Measurements from ENCODE around the gene GGA2.
"Not testable (repeated sequence)": the region's sequence is repeated elsewhere in the genome, so short reads cannot be mapped to it uniquely, and the experiment has no call there.

The GGA2 gene, protein sequence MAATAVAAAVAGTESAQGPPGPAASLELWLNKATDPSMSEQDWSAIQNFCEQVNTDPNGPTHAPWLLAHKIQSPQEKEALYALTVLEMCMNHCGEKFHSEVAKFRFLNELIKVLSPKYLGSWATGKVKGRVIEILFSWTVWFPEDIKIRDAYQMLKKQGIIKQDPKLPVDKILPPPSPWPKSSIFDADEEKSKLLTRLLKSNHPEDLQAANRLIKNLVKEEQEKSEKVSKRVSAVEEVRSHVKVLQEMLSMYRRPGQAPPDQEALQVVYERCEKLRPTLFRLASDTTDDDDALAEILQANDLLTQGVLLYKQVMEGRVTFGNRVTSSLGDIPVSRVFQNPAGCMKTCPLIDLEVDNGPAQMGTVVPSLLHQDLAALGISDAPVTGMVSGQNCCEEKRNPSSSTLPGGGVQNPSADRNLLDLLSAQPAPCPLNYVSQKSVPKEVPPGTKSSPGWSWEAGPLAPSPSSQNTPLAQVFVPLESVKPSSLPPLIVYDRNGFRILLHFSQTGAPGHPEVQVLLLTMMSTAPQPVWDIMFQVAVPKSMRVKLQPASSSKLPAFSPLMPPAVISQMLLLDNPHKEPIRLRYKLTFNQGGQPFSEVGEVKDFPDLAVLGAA

DNA sequence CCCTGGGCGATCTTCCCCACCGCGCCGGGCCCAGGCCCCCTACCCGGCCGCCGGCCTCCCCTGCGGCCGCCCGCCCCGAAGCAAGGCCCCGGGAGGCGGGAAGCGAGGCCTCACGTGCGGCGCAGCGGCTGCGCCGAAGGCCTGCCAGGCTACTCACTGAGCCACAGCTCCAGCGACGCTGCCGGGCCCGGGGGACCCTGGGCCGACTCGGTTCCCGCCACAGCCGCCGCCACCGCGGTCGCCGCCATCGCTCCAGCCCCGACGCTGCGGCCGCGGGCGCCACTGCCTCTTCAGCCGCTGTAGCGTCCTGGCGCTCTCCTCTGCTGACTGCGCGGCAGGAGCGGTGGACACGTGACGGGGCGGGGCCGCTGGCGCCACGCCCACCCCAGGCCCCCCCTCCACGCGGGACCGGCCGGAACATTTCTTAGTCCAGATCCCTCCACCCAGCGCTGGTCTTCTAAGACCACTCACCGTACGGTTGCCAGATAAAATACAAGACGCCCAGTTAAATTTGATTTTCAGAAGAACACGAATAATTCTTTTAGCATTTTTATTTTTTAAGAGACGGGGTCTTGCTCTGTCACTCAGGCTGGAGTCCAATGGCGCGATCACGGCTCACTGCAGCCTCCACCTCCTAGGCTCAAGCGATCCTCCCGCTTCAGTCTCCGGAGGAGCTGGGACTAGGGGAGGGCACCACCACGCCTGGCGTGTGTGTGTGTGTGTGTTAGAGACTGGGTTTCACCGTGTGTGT is at the start of gene GGA2:
TSS of gene GGA2 (minus strand) at position 331 of the 751 bp plus-strand sequence. CDS start at position 248, 83 bp downstream.
- peak; percentile 66 to 67 for DNase-seq (ENCODE audit: low read depth in 2 of 2)

DNA sequence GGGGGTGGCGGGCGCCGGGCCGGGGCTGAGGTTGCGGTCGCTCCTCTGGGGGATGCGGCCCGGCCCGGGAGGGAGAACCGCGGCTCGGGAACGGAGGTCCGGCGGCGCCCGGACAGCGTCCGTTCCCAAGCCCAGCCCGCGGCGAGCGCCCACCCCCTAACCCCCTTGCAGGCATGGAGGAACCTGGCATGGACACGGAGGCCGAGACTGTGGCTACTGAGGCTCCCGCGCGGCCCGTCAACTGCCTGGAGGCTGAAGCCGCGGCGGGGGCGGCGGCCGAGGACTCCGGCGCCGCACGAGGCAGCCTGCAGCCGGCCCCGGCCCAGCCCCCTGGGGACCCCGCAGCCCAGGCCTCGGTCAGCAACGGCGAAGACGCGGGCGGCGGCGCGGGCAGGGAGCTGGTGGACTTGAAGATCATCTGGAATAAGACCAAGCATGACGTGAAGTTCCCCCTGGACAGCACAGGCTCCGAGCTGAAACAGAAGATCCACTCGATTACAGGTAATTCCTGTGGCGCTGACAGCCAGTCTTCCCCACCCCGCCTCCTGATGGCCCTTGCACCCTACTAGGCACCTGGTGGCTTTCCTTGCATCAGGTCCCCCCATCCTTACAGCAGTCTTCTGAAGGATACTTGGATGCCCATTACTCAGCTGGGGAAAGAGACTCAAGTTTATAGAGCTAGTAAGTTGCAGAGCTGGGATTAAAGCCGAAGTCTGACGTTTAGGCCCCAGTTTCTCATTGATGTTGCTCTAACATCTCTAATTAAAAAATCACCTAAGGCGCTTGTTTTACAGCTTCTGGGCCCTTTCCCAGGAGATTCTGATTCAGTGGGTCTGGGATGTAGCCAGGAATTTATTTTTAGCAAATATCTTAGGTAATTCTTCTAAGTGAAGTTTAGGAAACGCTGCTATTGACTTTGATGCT is 47.7 kb upstream of the GGA2 start:
- DNase-seq (ENCODE audit: low read depth in 2 of 2) = no peak

DNA sequence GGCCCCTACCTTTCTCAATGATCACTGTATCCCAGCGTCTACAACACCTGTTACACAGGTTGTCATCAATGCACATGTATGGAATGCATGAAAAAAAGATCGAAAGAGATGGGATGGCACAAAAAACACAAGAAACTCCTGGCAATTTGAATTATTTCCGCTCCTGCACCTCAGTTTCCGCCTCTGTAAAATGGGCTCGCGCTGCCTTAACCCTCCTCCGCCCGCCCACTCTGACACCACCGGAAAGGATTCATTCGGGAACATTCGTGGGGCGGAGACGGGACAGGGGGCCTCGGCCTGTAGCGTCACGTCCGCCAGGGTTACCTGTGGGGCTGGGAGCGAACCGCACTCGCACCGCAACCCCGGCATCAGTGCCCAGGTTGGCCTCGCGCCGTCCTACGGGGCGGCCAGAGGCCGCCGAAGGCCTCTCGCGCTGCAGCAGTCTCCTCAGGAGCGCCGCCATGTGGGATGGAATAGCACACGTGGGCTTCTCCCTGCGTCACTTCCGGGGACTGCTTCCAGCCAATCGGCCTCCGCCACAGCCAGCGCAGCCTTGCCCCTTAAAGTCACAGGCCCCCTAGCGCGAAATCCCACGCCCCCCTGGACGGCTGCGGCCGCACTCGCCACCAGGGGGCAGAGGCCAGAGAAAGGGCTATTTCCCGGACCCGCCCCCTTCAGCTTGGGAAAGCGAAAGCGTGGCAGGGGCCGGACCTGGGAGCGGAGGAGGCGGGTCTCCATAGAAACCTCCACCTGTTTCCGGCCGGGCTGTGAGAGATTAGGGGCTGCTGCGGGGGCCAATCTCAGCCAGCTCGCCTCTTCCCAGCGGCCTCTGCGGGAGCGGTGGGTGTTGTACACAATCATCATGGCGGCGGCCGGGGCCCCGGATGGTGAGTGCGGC is 46.8 kb upstream of the GGA2 start, which contains the start of the genes EARS2 and UBFD1:
TSS of gene EARS2 (minus strand) at position 470 of the 898 bp plus-strand sequence. CDS start at position 463, 7 bp downstream.
TSS of gene UBFD1 (plus strand) at position 847 of the 898 bp plus-strand sequence. CDS start at position 863, 16 bp downstream.
- DNase-seq (ENCODE audit: low read depth in 2 of 2) = peak; percentile 89 to 94

DNA sequence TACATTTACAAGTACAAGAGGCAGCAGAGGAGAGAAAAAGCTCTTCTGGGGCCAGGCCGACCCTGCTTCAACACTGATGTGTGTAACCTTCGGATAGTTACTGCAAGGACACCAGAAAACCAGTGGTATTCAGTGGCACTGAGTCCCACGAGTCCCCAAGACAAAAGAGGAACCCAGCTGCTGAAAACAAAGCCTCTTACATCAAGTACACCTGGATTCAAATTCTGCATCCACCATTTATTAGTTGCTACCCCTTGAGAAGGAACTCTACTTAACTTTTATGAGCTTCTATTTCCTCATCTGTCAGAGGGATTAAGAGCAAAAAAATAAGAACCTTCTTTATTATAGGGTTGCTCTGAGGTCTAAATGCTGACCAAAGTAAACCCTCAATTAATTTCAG is 44.2 kb upstream of the GGA2 start:
- no peak for DNase-seq (ENCODE audit: low read depth in 2 of 2)

DNA sequence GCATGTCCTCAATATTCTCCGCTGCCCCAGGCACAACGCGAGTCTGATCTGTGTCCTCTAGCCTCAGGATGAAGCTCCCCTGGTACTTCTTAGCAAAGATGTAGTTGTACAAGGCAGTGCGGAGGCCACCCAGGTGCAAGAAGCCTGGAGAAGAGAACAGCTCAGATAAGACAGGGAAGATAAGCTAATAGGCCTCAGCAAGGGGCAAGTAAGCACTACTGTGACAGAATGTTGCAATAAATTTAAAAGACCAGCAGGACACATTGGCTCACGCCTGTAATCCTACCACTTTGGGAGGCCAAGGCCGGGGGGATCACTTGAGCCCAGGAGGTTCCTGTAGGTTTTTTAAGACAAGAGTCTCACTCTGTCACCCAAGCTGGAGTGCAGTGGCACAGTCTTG is 41.9 kb upstream of the GGA2 start:
- DNase-seq (ENCODE audit: low read depth in 2 of 2) = no peak

DNA sequence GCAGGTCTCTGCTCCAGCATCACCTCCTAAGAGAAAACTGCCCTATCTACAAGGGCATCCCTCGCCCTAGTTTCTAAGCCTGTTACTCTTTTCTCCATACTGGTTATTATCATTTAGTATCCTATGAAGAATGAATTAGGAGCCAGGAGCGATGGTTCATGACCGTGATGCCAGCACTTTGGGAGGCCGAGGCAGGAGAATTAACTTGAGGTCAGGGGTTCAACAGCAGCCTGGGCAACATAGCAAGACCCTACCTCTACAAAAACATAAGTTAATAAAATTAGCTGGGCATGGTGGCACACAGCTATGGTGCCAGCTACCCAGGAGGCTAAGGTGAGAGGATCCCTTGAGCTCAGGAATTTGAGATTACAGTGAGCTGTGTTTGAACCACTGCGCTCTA is 39.6 kb upstream of the GGA2 start:
- no peak for DNase-seq (ENCODE audit: low read depth in 2 of 2)

DNA sequence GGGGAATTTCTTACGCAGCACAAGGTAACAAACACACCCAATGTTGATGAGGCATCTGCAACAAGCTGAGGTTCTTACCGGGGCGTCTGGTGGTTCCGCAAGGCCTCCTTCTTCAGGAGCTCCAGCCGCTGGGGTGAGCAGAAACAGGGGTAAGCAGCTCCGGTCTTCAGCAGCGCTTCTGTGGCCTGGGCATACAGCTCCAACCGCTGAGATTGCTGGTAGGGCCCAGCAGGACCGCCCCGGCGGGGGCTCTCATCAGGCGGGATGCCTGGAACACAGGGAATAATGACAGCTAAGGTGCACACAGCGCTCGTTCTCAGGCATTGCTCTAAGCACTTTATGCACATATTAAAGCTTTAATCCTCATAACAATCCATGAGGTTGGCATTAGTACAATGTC is 34.1 kb upstream of the GGA2 start:
- no peak for DNase-seq (ENCODE audit: low read depth in 2 of 2)

DNA sequence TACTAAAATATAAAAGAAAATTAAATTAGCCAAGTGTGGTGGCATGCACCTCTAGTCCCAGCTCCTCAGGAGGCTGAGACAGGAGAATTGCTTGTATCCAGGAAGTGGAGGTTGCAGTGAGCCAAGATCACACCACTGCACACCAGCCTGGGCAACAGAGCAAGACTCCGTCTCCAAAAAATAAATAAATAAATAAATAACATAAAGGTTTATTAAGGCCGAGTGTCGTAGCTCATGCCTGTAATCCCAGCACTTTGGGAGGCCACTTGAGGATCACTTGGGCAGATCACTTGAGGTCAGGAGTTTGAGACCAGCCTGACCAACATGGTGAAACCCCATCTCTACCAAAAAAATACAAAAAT is 30.5 kb upstream of the GGA2 start:
- DNase-seq (ENCODE audit: low read depth in 2 of 2) = not testable (repeated sequence)

DNA sequence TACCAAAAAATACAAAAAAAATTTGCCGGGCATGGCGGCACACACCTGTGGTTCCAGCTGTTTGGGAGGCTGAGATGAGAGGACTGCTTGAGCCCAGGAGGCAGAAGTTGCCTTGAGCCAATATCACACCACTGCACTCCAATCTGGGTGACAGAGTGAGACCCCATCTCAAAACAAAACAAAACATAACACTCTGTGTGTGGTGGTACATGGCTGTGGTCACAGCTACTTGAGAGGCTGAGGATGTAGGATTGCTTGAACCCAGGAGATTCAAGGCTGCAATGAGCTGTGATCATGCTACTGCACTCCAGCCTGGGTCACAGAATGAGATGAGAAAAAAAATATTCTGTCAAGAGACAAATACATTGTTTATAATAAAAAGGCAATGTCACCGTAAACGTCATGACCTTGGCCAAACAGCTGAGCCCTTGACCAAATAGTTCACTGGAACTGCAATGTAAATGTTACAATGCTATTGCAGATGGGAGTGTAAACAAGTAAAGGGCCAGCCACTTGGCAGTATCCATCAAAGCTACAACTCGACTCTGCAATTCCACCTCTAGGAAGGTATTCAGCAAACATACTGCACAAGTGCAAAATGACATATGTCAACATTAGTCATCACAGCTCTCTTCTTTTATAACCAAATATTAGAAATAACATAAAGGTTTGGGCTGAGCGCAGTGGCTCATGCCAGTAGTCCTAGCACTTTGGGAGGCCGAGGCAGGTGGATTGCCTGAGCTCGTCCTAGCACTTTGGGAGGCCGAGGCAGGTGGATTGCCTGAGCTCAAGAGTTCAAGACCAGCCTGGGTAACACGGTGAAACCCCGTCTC is 29.9 kb upstream of the GGA2 start:
- DNase-seq (ENCODE audit: low read depth in 2 of 2) = no peak

DNA sequence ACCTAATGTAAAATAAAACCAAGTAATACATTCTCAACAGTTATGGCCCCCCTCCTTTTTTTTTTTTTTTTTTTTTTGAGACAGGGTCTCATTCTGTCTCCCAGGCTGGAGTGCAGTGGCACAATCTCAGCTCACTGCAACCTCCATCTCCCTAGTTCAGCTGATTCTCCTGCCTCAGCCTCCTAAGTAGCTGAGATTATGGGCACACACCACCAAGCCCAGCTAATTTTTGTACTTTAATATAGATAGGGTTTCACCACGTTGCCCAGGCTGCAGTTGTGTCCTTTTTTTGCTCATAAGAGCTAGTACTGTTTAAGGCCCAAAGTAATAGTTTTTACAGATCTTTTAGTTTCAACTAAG is 28.6 kb upstream of the GGA2 start:
- DNase-seq (ENCODE audit: low read depth in 2 of 2) = no peak

DNA sequence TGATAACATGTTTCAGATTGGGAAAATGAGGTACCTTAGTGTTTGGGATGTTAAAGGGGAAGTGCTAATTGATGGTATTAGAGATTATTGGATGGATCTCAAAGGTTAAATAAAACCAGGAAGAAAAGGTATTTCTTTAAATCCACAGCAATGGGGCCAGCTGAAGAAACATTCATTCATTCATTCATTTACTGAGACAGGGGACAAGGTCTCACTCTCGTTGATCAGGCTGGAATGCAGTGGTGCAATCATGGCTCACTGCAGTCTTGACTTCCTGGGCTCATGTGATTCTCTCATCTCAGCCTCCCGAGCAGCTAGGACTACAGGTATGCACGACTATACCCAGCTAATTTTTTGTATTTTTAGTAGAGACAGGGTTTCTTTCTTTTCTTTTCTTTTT is 27.1 kb upstream of the GGA2 start:
- DNase-seq (ENCODE audit: low read depth in 2 of 2) = no peak

DNA sequence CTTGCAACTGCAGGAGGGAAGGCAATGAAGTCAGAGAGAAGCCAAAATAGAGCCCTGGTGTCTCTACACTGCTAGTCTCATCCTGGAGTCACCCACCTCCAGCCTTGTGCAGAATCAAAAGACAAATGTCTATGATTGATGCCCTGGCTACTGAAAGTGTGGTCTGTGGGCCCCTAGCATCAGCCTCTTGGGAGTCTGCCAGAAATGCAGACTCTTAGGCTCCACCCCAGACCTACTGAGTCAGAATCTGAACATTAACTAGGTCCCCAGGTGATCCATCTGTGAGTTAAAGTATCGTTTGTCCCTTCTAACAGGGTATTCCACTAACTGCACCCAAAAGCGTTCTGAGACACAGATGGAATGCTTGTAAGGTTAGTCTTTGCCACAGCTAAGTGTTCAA is 25.6 kb upstream of the GGA2 start:
- DNase-seq (ENCODE audit: low read depth in 2 of 2) = no peak

DNA sequence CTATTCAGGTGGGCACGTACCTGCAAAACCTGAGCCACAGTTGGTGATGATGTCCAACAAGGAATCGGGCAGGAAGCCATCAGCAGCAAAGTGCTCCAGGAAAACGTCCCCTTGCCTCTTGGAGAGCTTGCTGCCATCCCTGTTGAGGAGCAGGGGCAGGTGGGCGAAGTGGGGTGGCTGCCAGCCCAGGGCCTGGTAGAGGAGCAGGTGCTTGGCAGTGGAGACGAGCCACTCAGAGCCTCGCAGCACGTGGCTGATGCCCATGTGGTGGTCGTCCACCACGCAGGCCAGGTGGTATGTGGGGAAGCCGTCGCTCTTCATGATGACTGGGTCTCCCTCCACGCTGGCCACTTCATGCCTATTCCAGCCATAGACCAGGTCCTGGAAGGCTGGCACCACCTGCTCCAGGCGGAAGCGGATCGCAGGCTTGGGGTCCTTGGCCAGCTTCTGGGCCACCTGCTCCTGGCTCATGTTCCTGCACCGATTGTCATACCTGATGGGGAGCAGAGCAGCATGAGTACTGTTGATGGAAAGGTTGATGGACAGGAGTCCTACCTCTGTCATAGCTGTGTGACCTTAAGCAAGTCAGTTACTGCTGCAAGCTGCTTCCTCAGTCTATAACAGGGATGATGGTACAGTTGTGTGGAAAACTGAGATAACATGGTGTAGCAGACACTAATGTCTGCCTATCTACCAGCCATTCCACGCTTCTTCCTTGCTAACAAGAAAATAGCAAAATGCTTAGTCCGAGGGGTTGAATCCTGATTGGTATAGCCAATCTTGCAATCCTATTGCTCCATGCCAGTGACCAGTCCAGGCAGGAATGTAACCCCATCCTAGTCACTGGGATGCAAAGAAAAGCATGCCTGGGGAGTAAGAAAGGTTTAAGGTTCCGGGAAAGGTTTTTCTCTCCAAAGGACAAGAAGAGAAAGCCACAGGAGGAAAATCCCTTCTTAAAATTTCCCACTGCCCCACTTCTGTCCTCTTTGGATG is 24.9 kb upstream of the GGA2 start:
- no peak for DNase-seq (ENCODE audit: low read depth in 2 of 2)

DNA sequence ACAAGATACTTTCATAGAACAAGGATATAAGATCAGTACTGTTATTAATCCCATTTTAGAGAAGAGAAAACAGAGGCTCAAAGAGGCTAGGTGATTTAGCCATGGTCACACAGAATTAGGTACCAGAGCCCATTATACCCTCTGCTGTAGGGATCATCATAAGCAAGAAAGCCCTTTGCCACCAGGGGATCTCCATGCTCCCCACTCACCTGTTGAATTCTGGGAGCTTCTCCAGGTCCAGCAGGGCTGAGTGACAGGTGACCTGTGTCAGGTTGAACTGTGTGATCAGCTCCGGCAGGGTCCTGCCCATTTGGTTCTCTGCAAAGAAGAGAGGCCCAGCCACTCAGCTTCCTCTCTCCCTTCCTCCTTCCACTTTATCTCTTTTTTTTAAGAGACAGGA is 22.2 kb upstream of the GGA2 start:
- DNase-seq (ENCODE audit: low read depth in 2 of 2) = no peak

DNA sequence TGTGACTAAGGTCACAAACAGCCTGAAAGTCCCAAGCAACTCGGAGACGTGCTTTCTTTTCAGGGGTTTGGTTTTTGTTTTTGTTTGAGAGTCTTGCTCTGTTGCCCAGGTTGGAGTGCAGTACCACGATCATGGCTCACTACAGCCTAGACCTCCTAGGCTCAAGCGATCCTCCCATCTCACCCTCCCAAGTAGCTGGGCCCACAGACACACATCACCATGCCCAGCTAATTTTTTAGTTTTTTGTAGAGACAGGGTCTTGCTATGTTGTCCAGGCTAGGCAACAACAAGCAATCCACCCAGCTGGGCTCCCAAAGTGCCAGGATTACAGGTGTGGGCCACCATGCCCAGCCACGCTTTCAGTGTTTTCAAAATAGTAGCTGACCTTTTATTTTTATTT is 19.8 kb upstream of the GGA2 start:
- no peak for DNase-seq (ENCODE audit: low read depth in 2 of 2)

DNA sequence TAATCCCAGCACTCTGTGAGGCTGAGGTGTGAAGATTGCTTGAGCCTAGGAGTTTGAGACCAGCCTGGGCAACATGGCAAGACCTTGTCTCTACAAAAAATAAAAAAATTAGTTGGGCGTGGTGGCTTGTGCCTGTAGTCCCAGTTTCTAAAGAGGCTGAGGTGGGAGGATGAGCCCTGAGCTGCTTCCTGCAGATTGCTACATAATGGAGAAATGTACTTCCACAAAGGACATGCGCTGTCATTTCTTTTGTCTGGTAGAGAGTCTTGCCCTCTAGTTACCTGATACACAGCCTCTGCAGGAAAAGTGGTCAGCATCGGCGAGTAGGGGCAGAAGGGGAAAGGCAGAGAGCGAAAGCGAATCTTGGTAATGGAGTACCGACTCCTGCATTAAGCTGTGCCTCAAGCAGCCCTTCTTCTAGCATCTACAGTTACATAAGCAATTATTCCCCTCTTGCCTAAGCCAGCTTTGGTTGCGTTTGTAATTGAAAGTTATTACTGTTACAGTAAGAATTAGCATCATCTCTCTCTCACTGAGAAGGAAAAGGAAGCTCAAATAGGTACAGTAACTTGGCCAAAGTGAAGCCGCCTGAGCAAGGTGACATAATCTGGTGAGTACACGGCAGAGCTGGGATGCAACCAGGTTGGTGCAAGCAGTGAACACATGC is 18.5 kb upstream of the GGA2 start:
- DNase-seq (ENCODE audit: low read depth in 2 of 2) = no peak

DNA sequence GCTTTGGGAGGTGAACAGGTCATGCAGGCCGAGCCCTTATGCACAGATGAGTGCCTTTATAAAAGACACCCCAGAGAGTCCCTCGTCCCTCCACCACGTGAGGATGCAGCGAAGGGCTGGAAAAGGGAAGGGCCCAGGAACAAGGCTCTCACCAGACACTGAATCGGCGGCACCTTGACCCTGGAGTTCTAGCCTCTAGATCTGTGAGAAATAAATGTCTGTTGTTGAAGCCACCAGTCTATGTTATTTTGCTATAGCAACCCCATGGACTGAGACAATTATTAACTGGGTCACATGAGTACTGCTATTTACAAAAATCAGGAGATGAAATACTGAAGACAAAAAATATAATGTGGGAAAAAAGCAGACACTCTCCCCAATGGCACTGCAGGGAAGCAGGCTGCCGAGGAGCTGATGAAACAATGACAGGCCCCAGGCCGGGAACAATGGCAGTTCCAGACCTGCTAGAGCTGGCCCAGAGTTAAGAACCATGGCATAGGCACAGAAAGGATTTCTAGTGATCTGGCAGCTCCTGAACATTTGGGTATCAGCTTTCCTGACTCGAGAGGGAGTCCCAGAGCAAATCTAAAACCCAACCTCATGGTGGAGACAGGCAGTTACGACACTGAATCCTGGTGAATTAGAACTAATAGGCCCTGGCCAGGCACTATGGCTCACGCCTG is 17.8 kb upstream of the GGA2 start:
- DNase-seq (ENCODE audit: low read depth in 2 of 2) = no peak

Data from stimulated activated CD8-positive, alpha-beta memory T cell treated with anti-CD3 and anti-CD28 coated beads, Interleukin-7, amount 100 ng/mL, for 1 hour (primary cell).